ENCODE data around the gene DEFB118.
"Not testable (repeated sequence)": the region's sequence is repeated elsewhere in the genome, so short reads cannot be mapped to it uniquely, and the experiment has no call there.

The DEFB118 gene

GRCh38 chr20:31341470-31341869, 26.9 kb upstream of the DEFB118 start:
- H3F3A ChIP-seq (ENCODE audit: insufficient read depth, low read length), result no peaks in the 10 kb centered on the region
- no peaks in the 10 kb centered on the region for H3K27me3 ChIP-seq (ENCODE audit: insufficient read depth, low read length)
- H3K79me2 ChIP-seq (ENCODE audit: insufficient read depth, low read length), result no peaks in the 10 kb centered on the region
- no peak overlapping the region for H2AFZ ChIP-seq (ENCODE audit: low read length)
- no peak overlapping the region for H3K9ac ChIP-seq (ENCODE audit: low read length)
- no peaks in the 10 kb centered on the region for H3K4me1 ChIP-seq (ENCODE audit: insufficient read depth, low read length, severe bottlenecking)
- no peak overlapping the region for H3K27ac ChIP-seq (ENCODE audit: low read depth, low read length, poor library complexity, severe bottlenecking)
- H3K9me2 ChIP-seq (ENCODE audit: low read depth, low read length), result no peaks in the 10 kb centered on the region
- no peaks in the 10 kb centered on the region for H4K20me1 ChIP-seq (ENCODE audit: insufficient read depth, low read length)
- H3K4me2 ChIP-seq (ENCODE audit: low read length), result no peak overlapping the region
- no peaks in the 10 kb centered on the region for H3K9me3 ChIP-seq (ENCODE audit: low read length)
- H3K36me3 ChIP-seq (ENCODE audit: insufficient read depth, low read length), result no peaks in the 10 kb centered on the region
- TF ChIP-seq CTCF (IDR thresholded peaks at IDR 0.05; ENCODE audit: low read length) (no peak), EZH2 (IDR thresholded peaks at IDR 0.05; ENCODE audit: borderline replicate concordance, low read length) (no peak)
- no peak overlapping the region for H3K4me3 ChIP-seq (ENCODE audit: low read depth, low read length, poor library complexity, severe bottlenecking)

DNA sequence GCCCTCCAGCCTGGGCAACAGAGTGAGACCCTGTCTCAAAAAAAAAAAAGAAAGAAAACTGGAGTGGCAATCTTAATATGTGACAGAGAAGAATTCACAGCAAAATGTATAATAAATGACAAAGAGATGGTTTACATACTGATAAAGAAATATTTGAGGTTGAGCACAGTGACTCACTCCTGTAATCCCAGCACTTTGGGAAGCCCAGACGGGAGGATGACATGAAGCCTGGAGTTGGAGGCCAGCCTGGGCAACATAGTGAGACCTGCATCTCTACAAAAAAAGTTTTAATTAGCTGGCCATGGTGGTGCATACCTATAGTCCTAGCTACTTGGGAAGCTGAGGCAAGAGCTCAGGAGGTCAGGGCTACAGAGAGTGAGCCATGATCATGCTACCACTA, 12.4 kb upstream of the DEFB118 start:
- H3K4me2 ChIP-seq (ENCODE audit: low read length), result no peak overlapping the region
- H4K20me1 ChIP-seq (ENCODE audit: insufficient read depth, low read length), result no peaks in the 10 kb centered on the region

GRCh38 chr20:31363295-31363694, 5.1 kb upstream of the DEFB118 start:
- no peaks in the 10 kb centered on the region for H3K9me3 ChIP-seq (ENCODE audit: low read length)
- H3K9ac ChIP-seq (ENCODE audit: low read length), result no peak overlapping the region
- no peaks in the 10 kb centered on the region for H3F3A ChIP-seq (ENCODE audit: insufficient read depth, low read length)
- no peaks in the 10 kb centered on the region for H3K4me1 ChIP-seq (ENCODE audit: insufficient read depth, low read length, severe bottlenecking)
- H2AFZ ChIP-seq (ENCODE audit: low read length), result no peak overlapping the region
- H3K36me3 ChIP-seq (ENCODE audit: insufficient read depth, low read length), result no peaks in the 10 kb centered on the region; the same call in 1 of the 2 replicates
- no peaks in the 10 kb centered on the region for H3K9me2 ChIP-seq (ENCODE audit: low read depth, low read length)
- H3K4me3 ChIP-seq (ENCODE audit: low read depth, low read length, poor library complexity, severe bottlenecking), result no peak overlapping the region
- no peak overlapping the region for H3K27ac ChIP-seq (ENCODE audit: low read depth, low read length, poor library complexity, severe bottlenecking)
- no peak overlapping the region for H3K4me2 ChIP-seq (ENCODE audit: low read length)
- no peaks in the 10 kb centered on the region for H3K27me3 ChIP-seq (ENCODE audit: insufficient read depth, low read length)
- no peaks in the 10 kb centered on the region for H4K20me1 ChIP-seq (ENCODE audit: insufficient read depth, low read length)
- H3K79me2 ChIP-seq (ENCODE audit: insufficient read depth, low read length), result no peaks in the 10 kb centered on the region
- no peak for TF ChIP-seq CTCF (IDR thresholded peaks at IDR 0.05; ENCODE audit: low read length)
- TF ChIP-seq EZH2 (IDR thresholded peaks at IDR 0.05; ENCODE audit: borderline replicate concordance, low read length), result no peak

More for the DNA sequence above, 12.4 kb upstream of the DEFB118 start:
- H3K9ac ChIP-seq (ENCODE audit: low read length), result no peak overlapping the region
- no peaks in the 10 kb centered on the region for H3K4me1 ChIP-seq (ENCODE audit: insufficient read depth, low read length, severe bottlenecking)
- H3F3A ChIP-seq (ENCODE audit: insufficient read depth, low read length), result no peaks in the 10 kb centered on the region
- no peak overlapping the region for H3K4me3 ChIP-seq (ENCODE audit: low read depth, low read length, poor library complexity, severe bottlenecking)
- H3K9me2 ChIP-seq (ENCODE audit: low read depth, low read length), result no peaks in the 10 kb centered on the region
- no peak overlapping the region for H3K27ac ChIP-seq (ENCODE audit: low read depth, low read length, poor library complexity, severe bottlenecking)
- H3K9me3 ChIP-seq (ENCODE audit: low read length), result no peaks in the 10 kb centered on the region
- H2AFZ ChIP-seq (ENCODE audit: low read length), result no peak overlapping the region
- H3K79me2 ChIP-seq (ENCODE audit: insufficient read depth, low read length), result no peaks in the 10 kb centered on the region
- no peaks in the 10 kb centered on the region for H3K27me3 ChIP-seq (ENCODE audit: insufficient read depth, low read length)
- no peaks in the 10 kb centered on the region for H3K36me3 ChIP-seq (ENCODE audit: insufficient read depth, low read length)
- no peak for TF ChIP-seq CTCF (IDR thresholded peaks at IDR 0.05; ENCODE audit: low read length)
- TF ChIP-seq EZH2 (IDR thresholded peaks at IDR 0.05; ENCODE audit: borderline replicate concordance, low read length), result no peak

DNA sequence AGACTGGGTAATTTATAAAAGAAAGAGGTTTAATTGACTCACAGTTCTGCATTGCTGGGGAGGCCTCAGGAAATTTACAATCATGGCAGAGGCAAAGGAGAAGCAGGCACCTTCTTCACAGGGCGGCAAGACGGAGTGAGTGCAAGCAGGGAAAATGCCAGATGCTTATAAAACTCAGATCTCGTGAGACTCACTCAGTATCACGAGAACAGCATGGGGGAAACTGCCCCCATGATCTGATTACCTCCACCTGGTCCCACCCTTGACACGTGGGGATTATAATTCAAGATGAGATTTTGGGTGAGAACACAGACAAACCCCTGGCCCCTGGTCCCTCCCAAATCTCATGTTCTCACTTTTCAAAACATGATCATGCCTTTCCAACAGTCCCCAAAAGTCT, 4.1 kb upstream of the DEFB118 start:
- H4K20me1 ChIP-seq (ENCODE audit: insufficient read depth, low read length); H3K36me3 ChIP-seq (ENCODE audit: insufficient read depth, low read length); H3K27ac ChIP-seq (ENCODE audit: low read depth, low read length, poor library complexity, severe bottlenecking); H2AFZ ChIP-seq (ENCODE audit: low read length); H3K4me3 ChIP-seq (ENCODE audit: low read depth, low read length, poor library complexity, severe bottlenecking); H3K27me3 ChIP-seq (ENCODE audit: insufficient read depth, low read length); H3K79me2 ChIP-seq (ENCODE audit: insufficient read depth, low read length); H3K9ac ChIP-seq (ENCODE audit: low read length); H3K4me1 ChIP-seq (ENCODE audit: insufficient read depth, low read length, severe bottlenecking); H3K9me2 ChIP-seq (ENCODE audit: low read depth, low read length); H3F3A ChIP-seq (ENCODE audit: insufficient read depth, low read length); H3K4me2 ChIP-seq (ENCODE audit: low read length); H3K9me3 ChIP-seq (ENCODE audit: low read length): not testable (repeated sequence)
